ENCODE measurements around the gene TXNDC2. TPM values are rescaled to one million over a fixed set of nuclear protein-coding genes. Genes with fewer than 3 reads are reported as not detected.

The TXNDC2 gene
- total and polyA plus RNA-seq, 9 of the 15 experiments (the other 6 are each of a cell fraction or from before 2014, with no cell fraction given): 1.2 to 4.9 (median 2.3) TPM

DNA sequence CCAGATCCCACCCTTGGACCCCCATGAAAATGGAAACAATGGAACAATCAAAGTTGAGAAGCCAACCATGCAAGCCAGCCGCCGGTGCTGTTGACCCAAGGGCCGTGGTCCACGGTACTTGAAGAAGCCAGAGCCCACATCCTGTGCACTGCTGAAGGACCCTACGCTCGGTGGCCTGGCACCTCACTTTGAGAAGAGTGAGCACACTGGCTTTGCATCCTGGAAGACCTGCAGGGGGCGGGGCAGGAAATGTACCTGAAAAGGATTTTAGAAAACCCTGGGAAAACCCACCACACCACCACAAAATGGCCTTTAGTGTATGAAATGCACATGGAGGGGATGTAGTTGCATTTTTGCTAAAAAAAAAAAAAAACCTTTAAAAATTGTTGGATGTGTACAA is 26.5 kb upstream of the TXNDC2 start:
- TF ChIP-seq, protein P1, sequence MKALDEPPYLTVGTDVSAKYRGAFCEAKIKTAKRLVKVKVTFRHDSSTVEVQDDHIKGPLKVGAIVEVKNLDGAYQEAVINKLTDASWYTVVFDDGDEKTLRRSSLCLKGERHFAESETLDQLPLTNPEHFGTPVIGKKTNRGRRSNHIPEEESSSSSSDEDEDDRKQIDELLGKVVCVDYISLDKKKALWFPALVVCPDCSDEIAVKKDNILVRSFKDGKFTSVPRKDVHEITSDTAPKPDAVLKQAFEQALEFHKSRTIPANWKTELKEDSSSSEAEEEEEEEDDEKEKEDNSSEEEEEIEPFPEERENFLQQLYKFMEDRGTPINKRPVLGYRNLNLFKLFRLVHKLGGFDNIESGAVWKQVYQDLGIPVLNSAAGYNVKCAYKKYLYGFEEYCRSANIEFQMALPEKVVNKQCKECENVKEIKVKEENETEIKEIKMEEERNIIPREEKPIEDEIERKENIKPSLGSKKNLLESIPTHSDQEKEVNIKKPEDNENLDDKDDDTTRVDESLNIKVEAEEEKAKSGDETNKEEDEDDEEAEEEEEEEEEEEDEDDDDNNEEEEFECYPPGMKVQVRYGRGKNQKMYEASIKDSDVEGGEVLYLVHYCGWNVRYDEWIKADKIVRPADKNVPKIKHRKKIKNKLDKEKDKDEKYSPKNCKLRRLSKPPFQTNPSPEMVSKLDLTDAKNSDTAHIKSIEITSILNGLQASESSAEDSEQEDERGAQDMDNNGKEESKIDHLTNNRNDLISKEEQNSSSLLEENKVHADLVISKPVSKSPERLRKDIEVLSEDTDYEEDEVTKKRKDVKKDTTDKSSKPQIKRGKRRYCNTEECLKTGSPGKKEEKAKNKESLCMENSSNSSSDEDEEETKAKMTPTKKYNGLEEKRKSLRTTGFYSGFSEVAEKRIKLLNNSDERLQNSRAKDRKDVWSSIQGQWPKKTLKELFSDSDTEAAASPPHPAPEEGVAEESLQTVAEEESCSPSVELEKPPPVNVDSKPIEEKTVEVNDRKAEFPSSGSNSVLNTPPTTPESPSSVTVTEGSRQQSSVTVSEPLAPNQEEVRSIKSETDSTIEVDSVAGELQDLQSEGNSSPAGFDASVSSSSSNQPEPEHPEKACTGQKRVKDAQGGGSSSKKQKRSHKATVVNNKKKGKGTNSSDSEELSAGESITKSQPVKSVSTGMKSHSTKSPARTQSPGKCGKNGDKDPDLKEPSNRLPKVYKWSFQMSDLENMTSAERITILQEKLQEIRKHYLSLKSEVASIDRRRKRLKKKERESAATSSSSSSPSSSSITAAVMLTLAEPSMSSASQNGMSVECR (CRISPR knock-in tag; IDR thresholded peaks at IDR 0.05): no peak
- no peak for TF ChIP-seq POLR3G (IDR thresholded peaks at IDR 0.05; ENCODE audit: extremely low read depth, insufficient read length, insufficient replicate concordance)
- no peak for TF ChIP-seq ZNF217 (CRISPR knock-in tag; IDR thresholded peaks at IDR 0.05)
- no peak for TF ChIP-seq XRCC5 (IDR thresholded peaks at IDR 0.05; ENCODE audit: low read depth, low read length)
- TF ChIP-seq HIVEP1 (CRISPR knock-in tag; IDR thresholded peaks at IDR 0.05): no peak
- no peak for TF ChIP-seq ZNF644 (tag; IDR thresholded peaks at IDR 0.05; ENCODE audit: low read depth)
- TF ChIP-seq CBX8 (IDR thresholded peaks at IDR 0.05; ENCODE audit: borderline replicate concordance, extremely low read depth, low read depth, low read length, poor library complexity, severe bottlenecking): no peak
- TF ChIP-seq, protein P2, sequence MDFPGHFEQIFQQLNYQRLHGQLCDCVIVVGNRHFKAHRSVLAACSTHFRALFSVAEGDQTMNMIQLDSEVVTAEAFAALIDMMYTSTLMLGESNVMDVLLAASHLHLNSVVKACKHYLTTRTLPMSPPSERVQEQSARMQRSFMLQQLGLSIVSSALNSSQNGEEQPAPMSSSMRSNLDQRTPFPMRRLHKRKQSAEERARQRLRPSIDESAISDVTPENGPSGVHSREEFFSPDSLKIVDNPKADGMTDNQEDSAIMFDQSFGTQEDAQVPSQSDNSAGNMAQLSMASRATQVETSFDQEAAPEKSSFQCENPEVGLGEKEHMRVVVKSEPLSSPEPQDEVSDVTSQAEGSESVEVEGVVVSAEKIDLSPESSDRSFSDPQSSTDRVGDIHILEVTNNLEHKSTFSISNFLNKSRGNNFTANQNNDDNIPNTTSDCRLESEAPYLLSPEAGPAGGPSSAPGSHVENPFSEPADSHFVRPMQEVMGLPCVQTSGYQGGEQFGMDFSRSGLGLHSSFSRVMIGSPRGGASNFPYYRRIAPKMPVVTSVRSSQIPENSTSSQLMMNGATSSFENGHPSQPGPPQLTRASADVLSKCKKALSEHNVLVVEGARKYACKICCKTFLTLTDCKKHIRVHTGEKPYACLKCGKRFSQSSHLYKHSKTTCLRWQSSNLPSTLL (IDR thresholded peaks at IDR 0.05): no peak
- TF ChIP-seq, protein P3, sequence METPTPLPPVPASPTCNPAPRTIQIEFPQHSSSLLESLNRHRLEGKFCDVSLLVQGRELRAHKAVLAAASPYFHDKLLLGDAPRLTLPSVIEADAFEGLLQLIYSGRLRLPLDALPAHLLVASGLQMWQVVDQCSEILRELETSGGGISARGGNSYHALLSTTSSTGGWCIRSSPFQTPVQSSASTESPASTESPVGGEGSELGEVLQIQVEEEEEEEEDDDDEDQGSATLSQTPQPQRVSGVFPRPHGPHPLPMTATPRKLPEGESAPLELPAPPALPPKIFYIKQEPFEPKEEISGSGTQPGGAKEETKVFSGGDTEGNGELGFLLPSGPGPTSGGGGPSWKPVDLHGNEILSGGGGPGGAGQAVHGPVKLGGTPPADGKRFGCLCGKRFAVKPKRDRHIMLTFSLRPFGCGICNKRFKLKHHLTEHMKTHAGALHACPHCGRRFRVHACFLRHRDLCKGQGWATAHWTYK (CRISPR knock-in tag; IDR thresholded peaks at IDR 0.05): no peak
- TF ChIP-seq, protein P4, sequence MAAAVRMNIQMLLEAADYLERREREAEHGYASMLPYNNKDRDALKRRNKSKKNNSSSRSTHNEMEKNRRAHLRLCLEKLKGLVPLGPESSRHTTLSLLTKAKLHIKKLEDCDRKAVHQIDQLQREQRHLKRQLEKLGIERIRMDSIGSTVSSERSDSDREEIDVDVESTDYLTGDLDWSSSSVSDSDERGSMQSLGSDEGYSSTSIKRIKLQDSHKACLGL (CRISPR knock-in tag; IDR thresholded peaks at IDR 0.05; ENCODE audit: borderline replicate concordance, poor library complexity, severe bottlenecking): no peak
- no peak for TF ChIP-seq ZFP1 (CRISPR knock-in tag; IDR thresholded peaks at IDR 0.05)
- TF ChIP-seq SUPT5H (IDR thresholded peaks at IDR 0.05): no peak
- no peak for TF ChIP-seq BACH1 (tag; IDR thresholded peaks at IDR 0.05)
- Histone ChIP-seq H3K9me3 (replicated peaks; ENCODE audit: control insufficient read depth, insufficient read depth, low read depth, low read length) (no peaks in the 10 kb centered on the region), H2AFZ (ENCODE audit: low read depth, low read length) (no peak overlapping the region), H3K9me1 (ENCODE audit: control insufficient read depth, insufficient read depth, low read length) (no peaks in the 10 kb centered on the region), H3K4me3 (no peak overlapping the region), H3K4me1 (replicated peaks in 1 of 2; ENCODE audit: control insufficient read depth in 2 of 2, insufficient read depth in 2 of 2, low read length in 2 of 2) (peaks cover 3 to 12% of the 10 kb centered on the region in 2 experiments; a peak in 4 of 5 replicates), H3K79me2 (ENCODE audit: control insufficient read depth, insufficient read depth, low read length) (no peaks in the 10 kb centered on the region), H4K20me1 (replicated peaks; ENCODE audit: control insufficient read depth, insufficient read depth, low read length) (no peaks in the 10 kb centered on the region), H3K36me3 (ENCODE audit: control insufficient read depth, insufficient read depth, low read length) (peaks cover 31% of the 10 kb centered on the region; the same call in 2 of the 3 replicates), H3K4me2 (ENCODE audit: insufficient read depth, low read length) (no peak overlapping the region), H3K27me3 (ENCODE audit: control insufficient read depth in 2 of 2, insufficient read depth in 2 of 2, low read length in 2 of 2) (no peaks in the 10 kb centered on the region), H3K9ac (ENCODE audit: insufficient read depth in 1 of 2, low read depth in 2 of 2, low read length in 2 of 2) (no peak overlapping the region), H3K27ac (ENCODE audit: extremely low read depth, low read depth, low read length) (no peak overlapping the region)
- no peak for DNase-seq (ENCODE audit: extremely low read depth in 1 of 4, low spot score in 3 of 4)
- POLR2A ChIA-PET: interaction anchor here (1.7 kb wide), 1 partner anchor 10 kb away, joined by 8 read pairs; no protein-coding TSS in a partner anchor
- ATAC-seq: no peak
- CTCF ChIA-PET (ENCODE audit: low intra/inter-chr PET ratio): no interaction called here
- intact Hi-C loops (cut with micrococcal nuclease) (no loop called here), in situ Hi-C loops (cut with MboI) (no loop called here)
- 87% methylated on average over 7 of the region's 7 CpGs for WGBS (ENCODE audit: insufficient coverage, low coverage, missing lambda C conversion rate)
- no peak for FAIRE-seq
- no TSS peak for BruUV-seq (replicated peaks)

All from K562 (cell line).